Tongue (tissue), 2 donors: ENCODE results near the gene GALNS. TPM values are rescaled to one million over a fixed set of nuclear protein-coding genes. Genes with fewer than 3 reads are reported as not detected.
"Not testable (repeated sequence)": the region's sequence is repeated elsewhere in the genome, so short reads cannot be mapped to it uniquely, and the experiment has no call there.

Experiments used
- DNase-seq: peaks from one replicate; pipeline ENCODE4 v3.0.0-alpha.2; 2015
- total RNA-seq: library from RNA; depleted of rRNA; stranded (reverse); fragments of >200 nt; gene quantifications from one replicate; pipeline ENCODE4 v1.2.3, GENCODE V29; 2014

GALNS gene
- total RNA-seq, 1 donor from 2014 or later, result 18.4 TPM

DNA sequence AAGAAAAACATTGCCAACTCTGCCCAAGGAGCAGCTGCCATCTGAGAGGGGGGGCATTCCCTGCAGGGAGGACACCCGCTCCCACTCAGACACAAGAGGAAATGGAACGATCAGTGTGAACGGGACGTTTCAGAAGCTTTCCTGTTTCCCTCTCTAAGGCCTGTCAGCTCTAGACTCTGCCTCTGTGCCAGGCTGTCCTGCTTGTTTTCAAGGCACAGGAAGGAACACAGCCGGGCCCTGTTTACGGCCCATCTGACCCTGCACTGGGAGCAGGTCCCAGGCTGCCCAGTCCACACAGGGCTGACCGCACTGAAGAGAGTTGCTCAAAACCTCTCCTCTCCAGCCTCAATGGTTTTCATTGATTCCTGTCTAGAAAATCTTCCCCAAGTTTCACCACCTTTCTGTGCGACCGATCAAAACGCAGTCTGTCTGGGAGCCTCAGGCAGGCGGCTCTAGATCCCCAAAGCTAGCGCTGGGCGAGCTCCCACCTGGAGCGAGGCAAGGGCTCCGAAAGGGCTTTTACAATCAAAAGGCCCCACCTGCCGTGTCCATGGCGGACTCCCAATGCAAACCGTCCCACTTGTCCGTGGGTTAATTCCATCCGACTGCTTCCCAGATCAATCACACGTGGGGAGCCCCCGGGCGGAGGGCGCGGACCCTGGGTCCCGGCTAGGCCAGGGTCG lies 73.2 kb downstream of the GALNS start:
- peak; percentile 71 for DNase-seq

GRCh38 chr16:88782454-88783390 lies 74.0 kb downstream of the GALNS start:
- DNase-seq, result no peak

DNA sequence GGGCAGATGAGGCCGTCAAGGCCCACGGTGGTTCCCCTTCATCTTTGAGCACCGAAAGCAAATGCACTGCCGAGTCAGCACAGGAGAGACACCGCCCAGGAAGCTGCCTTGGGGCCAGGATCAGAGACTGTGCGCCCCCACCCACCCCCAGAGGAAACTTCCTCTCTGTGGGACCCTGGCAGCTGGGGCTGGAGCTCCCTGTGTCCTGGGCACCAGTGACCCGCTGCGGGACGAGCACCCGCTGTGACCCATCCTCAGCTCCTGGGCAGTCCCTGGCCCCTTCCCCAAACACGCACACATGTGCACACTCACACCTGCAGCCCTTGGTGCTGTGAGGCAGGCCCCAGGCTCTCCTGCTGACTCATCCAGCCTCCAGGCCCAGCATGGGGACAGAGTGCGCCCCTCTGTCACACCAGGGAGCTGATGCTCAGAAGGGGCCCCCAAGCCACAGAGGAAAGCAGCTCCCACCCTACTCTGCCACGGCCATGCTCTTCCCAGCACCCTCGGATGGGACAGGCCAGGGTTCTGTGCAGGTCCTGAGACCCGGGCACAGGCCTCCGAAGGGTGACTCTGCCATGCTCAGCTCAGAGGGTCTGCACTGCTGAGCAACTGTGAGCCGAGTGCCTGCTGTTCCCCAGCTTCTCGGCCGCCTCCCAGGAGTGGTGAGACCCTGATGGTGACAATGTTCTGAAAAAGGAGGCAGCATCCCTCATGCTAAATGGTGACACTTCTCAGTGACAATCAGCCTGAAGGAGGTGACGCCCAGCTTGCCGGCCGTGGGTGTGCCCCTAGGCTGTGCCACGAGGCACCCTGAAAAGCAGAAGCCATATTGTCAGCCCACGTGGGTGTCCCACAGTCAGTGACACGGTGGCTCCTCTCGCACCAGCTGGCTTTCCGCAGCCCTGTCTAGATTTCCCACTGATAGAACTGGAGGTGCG lies 75.3 kb downstream of the GALNS start:
- DNase-seq, result no peak

GRCh38 chr16:88780142-88781062 lies 76.3 kb downstream of the GALNS start:
- DNase-seq, result no peak

DNA sequence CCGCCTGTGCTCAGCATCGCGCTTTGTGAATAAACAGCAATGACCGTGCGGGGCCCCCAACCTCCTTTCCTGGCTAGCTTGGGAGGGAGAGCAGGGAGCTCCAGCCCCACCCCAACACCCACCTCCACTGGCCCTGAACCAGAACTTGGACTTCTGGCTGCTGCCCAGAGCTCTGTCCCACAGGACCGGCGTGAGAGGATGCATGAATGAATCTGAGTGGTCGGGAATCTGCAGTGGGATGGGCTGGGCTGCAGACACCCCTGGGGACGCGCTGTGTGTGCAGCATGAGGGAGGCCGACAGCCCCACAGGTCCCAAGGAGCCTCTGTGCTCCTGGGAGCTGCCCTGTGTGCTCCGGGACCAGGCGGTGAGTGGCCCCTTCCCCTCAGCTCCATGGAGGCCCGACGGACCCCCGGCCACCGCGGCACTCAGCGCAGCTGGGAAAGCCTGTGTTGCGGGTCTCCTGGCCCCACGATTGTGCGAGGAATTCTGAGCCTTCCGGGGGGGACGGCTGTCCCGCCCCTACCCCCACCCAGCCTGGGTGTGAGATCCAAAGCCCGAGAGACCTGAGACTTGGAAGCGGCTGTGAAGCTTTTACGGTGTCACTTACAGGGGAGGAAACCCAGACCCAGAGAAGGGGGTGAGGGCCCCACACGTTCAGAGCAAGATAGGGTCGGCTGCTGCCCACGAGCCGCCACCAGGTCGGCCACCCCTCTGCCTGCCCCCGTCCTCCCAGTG lies 77.2 kb downstream of the GALNS start:
- peak; percentile 50 for DNase-seq

DNA sequence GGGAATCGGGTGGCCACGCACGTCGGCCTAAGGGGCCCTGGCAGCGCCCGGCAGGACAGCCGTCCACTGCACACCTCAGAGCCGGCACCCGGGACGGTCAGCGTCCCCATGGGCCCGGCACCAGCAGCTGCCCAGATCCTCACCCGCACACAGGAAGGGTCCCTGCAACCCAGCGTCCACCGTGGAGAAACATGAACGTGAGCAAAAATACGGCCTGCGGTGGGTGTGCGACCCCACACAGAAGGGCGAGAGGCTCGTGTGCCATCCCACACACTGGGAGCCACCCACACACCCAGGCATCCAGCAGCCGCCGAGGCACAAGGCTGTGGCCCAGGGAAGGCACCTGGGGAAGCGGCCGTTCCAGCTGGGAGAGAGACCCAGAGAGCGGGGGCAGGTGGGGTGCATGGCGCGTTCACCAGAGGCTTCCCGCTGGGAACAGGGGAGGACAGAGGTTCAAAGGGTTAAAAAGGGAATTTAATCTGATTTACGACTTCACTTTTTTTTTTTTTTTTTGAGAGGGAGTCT lies 78.1 kb downstream of the GALNS start:
- no peak for DNase-seq

DNA sequence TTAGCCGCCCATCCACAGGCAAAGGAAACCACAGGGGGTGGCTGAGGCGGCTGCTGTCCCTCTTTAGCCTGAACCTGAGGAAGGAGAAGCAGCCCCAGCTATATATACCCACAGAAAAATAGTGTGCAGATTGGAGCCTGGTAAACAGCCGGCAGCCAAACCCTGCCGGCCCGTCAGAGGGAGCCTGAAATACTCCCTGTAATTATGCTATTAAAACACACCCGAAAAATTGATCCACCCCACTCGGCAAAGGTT lies 78.5 kb downstream of the GALNS start:
- no peak for DNase-seq

DNA sequence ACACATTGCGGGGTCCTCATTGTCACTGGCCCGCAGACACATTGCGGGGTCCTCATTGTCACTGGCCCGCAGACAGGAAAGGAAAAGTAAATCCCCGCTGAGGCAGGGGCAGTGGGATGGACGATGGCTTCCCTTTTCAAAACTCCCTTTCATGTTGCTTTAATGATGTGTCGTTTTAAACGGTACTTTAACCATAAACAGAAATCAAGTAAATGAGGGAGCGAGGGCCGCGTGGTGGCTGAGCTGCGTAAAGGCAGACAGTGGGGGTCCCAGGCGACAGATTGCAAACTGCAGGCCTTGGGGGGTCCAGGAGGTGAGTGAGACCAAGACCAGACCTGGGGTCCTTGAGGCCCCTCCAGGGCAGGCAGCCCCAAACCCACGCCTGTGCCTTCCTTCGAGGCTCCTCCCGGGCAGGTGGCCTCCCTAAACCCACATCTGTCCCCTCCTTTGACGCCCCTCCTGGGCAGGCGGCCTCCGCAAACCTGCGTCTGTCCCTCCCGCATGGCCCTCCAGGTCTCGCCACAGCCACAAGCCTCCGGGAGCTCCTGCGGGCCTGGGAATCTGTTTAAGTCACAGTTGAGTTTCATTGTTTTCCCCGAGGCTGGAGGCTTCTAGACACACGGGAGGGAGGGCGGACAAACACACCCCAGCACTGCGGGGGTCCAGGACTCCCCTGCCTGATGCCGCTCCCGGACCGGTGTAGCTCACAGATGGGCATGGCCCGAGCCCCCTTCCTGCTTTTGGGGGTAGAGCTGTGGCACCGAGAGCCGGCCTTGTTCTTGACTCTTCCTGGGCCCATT lies 79.1 kb downstream of the GALNS start:
- no peak for DNase-seq

DNA sequence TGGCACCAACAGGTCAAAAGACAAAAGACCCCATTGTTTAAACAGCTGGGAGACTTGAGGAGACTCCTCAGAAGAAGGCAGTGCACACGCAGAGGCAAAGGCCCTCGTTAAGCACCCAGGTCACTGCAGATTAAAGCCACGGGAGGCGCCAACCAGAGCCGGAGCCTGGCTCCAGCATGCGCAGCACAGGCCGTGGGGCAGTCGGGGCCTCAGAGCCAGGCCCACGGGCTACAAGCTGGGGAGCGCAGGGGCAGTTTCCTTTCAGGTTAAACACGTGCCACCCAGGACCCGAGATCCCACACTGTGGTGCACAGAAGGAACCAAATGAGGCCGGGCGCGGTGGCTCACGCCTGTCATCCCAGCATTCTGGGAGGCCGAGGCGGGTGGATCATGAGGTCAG lies 80.9 kb downstream of the GALNS start:
- DNase-seq, result no peak

DNA sequence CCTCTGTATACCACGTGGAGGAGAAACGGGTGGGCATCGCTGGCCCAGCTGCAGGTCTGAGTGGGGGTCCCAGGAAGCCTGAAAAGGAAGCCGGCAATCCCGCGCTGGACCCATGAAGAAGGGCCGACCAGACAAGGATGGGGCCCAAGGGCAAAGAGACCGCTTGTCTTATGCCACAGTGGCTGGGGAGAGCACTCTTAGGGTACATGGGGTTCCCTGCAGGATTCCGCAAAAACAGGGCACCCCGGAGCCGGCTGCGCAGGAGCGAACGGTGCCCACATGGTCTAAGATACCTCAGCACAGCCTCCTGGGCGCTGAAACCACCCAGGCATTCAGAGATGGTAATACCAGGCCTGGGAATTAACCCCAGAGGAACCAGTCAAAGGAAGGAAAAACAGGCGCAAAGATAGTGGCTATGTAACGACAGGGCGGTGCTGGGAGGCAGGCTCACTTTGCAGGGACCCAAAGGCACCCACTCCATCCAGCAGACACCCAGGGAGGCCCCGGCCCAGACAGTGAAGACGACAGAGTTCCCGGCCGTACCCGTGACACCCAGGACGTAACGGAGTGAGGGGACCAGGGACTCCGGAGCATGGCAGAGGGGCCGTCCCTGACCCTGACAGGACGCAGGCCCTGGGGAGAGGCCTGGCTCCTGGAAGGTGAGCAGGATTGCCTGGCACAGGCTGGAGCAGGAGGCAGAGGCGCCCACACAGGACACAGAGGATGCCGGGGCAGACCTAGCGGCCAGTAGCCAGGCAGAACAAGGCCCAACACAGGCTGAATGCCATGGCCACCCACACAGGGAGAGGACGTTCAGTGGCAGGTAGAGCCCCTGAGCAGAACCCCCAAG lies 82.0 kb downstream of the GALNS start:
- no peak for DNase-seq

- DNase-seq, result peak; percentile 69
Observed at GRCh38 chr16:88773812-88774291, 82.9 kb downstream of the GALNS start.

GRCh38 chr16:88772871-88773811 lies 83.6 kb downstream of the GALNS start:
- peak; percentile 80 for DNase-seq

DNA sequence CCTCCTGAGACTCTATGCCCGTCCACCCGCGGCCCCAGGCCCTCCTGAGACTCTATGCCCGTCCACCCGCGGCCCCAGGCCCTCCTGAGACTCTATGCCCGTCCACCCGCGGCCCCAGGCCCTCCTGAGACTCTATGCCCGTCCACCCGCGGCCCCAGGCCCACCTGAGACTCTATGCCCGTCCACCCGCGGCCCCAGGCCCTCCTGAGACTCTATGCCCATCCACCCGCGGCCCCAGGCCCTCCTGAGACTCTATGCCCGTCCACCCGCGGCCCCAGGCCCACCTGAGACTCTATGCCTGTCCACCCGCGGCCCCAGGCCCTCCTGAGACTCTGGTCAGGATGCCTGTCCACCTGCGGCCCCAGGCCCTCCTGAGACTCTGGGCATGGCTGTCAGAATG lies 85.0 kb downstream of the GALNS start:
- not testable (repeated sequence) for DNase-seq

DNA sequence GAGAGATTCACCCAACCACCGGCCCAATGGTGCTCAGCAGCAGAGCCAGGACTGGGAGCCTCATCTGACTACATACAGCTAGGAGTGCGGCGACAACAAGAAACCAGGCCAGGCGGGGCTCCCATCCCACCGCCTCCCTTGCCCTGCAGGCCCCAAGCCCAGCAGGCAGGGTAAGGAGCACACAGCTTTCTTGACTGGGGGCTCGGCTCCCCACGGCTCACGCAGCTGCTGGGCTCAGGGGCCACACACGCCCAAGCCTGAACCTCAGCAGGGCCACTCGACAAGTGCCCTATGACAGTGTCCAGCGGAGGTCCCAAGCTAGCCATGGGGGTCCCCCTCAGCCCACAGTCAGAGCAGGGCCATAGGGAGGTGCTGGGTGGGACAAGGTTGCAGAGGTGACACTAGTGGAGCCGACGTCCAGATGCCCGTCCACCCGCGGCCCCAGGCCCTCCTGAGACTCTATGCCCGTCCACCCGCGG lies 85.4 kb downstream of the GALNS start:
- no peak for DNase-seq

DNA sequence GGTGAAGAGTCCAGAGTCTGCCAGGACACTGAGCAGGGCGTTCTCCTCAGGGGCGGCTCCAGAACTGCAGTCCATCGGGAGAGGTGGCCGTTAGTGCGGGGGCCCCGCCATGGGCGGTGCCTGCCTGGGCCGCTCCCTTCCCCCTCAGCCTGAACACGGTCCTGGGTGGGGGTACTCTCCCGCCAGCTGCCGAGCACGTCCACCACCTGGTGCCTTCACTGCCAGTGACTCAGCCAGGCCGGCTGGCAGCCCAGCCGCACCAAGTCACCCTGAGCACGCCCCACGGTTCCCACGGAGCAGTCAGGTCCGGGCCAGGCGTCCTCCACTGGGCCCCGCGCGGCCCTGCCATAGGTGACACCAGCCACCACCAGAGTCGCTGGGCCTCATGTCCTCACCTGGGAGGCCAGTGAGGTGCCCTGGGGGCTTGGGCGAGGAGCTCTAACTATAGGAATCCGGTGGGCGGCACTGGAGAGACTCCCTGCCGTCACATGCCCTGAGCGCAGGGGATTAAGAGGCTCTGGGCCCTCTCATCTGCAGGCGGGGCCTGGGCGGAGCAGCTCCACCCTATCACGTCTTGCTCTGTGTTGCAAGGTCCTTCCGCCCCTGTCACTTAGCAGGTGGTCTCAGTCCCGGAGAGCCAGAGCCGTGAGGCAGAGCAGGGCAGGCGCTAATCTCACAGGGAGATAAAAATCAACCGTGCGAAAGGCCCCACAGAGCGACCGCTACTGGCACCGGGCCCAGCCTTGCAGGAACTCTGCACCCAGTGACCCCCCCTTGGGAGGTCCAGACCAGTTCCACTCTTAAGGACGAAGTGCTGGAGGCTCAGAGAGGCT lies 86.1 kb downstream of the GALNS start:
- DNase-seq, result peak; percentile 93
